ENCODE results near the gene CEP72. TPM values are rescaled to one million over a fixed set of nuclear protein-coding genes. Genes with fewer than 3 reads are reported as not detected.

The CEP72 gene
- total RNA-seq, 5 donors from 2014 or later (not counting 1 experiment from before 2014, with no cell fraction given): 13.9 to 25.8 (median 23.6) TPM

DNA sequence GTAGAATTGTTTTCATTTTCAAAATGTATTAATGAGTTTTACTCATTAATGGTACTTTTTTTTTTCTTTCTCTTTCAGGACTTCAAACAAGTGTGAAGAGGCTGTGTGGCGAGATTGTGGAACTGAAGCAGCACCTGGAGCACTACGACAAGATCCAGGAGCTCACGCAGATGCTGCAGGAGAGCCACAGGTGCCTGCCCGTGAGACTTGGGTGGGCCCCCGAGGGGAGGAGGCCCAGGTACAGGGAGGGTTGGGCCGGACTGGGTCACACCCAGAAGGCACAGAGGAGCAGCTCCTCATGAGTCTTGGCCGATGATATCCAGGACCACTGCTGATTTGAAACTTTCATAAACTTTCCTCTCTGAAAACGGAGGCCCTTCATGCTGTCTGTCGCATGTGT is 35.6 kb downstream of the CEP72 start:
- Histone ChIP-seq H3K27ac (ENCODE audit: low read length) (no peak overlapping the region), H3K9me3 (no peaks in the 10 kb centered on the region), H3K4me3 (ENCODE audit: control insufficient read depth in 1 of 2, extremely low read depth in 1 of 2, low read length in 1 of 2) (no peak overlapping the region), H3K4me1 (ENCODE audit: control insufficient read depth in 1 of 2, extremely low read depth in 1 of 2, insufficient read depth in 2 of 2, low read length in 2 of 2) (no peaks in the 10 kb centered on the region), H3K36me3 (ENCODE audit: control insufficient read depth in 2 of 2, extremely low read depth in 1 of 2, insufficient read depth in 1 of 2, low read length in 1 of 2) (peaks cover 9 to 11% of the 10 kb centered on the region in 2 donors), H3K27me3 (replicated peaks in 1 of 2; ENCODE audit: control insufficient read depth in 2 of 2, extremely low read depth in 1 of 2, insufficient read depth in 2 of 2, low read length in 1 of 2) (no peaks in the 10 kb centered on the region)
- 99% methylated on average over 8 of the region's 9 CpGs for WGBS (ENCODE audit: insufficient coverage)
- ChIA-PET CTCF (interaction anchor here in 1 of 2 donors (0.6 kb wide), 1 partner anchor 479 kb away, joined by 3 read pairs; no protein-coding TSS in a partner anchor), POLR2A (no interaction called here)
- H3K36me3 Mint-ChIP-seq: peaks cover 19% of the 10 kb centered on the region
- no peak for DNase-seq
- no peaks in the 10 kb centered on the region for H3K27me3 Mint-ChIP-seq
- no peak overlapping the region for H3K27ac Mint-ChIP-seq
- no peak overlapping the region for H3K4me3 Mint-ChIP-seq
- no peaks in the 10 kb centered on the region for H3K4me1 Mint-ChIP-seq
- H3K9me3 Mint-ChIP-seq: no peaks in the 10 kb centered on the region
- no peak for ATAC-seq (replicated peaks in 1 of 4)

DNA sequence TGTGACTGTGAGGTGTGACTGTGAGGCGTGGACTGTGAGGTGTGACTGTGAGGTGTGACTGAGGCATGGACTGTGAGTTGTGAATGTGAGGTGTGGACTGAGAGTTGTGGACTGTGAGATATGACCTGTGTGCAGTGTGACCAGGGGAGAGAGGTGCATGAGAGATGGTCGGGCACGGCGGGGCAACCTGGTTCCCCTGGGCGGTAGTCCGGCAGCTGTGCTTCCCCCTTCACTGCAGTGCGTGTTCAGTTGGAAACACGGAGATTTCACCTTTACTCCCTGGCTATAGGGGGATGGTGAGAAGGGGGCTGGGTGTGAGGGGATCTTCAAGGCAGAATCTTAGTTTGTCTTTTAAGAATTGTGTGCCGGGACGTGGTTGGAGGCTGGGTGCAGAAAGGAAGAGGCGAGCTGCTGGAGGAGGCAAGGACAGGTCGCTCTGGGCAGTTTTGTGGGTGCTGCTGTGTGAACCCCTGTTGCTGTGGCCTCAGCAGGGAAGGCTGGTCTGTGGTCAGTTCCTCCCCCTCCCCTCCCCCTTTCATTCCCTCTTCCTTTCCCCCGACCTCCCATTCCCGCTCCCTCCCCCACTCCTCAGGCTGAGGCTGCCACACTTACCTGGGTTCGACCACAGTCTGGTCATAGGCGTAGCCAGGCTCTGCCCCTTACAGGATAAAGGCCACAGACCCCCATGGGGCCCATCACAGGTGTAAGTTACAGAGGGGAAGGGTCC is 39.3 kb downstream of the CEP72 start:
- Histone ChIP-seq H3K4me1 (ENCODE audit: control insufficient read depth in 1 of 2, extremely low read depth in 1 of 2, insufficient read depth in 2 of 2, low read length in 2 of 2) (no peaks in the 10 kb centered on the region), H3K27me3 (replicated peaks in 1 of 2; ENCODE audit: control insufficient read depth in 2 of 2, extremely low read depth in 1 of 2, insufficient read depth in 2 of 2, low read length in 1 of 2) (no peaks in the 10 kb centered on the region), H3K36me3 (ENCODE audit: control insufficient read depth in 2 of 2, extremely low read depth in 1 of 2, insufficient read depth in 1 of 2, low read length in 1 of 2) (peaks cover 9 to 11% of the 10 kb centered on the region in 2 donors), H3K4me3 (ENCODE audit: control insufficient read depth in 1 of 2, extremely low read depth in 1 of 2, low read length in 1 of 2) (no peak overlapping the region), H3K9me3 (no peaks in the 10 kb centered on the region), H3K27ac (ENCODE audit: low read length) (peak overlapping the region; percentile 12)
- no peak overlapping the region for H3K4me3 Mint-ChIP-seq
- POLR2A ChIA-PET: no interaction called here
- 95% methylated on average over 9 of the region's 16 CpGs for WGBS (ENCODE audit: insufficient coverage)
- H3K9me3 Mint-ChIP-seq: no peaks in the 10 kb centered on the region
- H3K36me3 Mint-ChIP-seq: peaks cover 27% of the 10 kb centered on the region
- no peak for ATAC-seq (replicated peaks in 1 of 4)
- H3K4me1 Mint-ChIP-seq: no peaks in the 10 kb centered on the region
- no peaks in the 10 kb centered on the region for H3K27me3 Mint-ChIP-seq
- no peak overlapping the region for H3K27ac Mint-ChIP-seq
- no peak for DNase-seq
- CTCF ChIA-PET: no interaction called here

DNA sequence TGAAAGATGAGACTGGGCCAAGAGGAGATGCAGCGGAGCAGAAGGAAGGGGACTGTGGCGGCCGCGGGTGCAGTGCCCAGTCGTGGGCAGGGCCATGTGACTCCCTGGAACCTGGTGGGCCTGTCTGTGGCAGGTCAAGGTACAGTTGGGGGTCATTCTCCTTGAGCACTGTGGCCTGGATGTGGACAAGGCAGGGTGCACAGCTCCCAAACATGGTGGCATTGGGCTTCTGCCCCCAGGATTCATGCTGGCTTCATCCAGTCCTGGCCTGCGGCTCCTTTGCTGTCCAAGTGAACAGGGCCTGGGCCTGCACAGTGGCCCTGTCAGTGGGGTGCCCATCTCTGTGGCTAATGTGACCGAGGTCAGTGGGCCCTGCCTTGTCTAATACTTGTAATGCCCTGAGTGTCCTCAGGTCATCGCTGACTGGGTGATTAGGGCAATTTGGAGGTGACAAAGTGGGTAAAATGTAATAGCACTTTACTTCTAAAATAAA is 39.9 kb downstream of the CEP72 start:
- ChIA-PET CTCF (no interaction called here), POLR2A (no interaction called here)
- 100% methylated on average over 1 of the region's 8 CpGs for WGBS (ENCODE audit: insufficient coverage)
- no peaks in the 10 kb centered on the region for H3K9me3 ChIP-seq
- Mint-ChIP-seq H3K27ac (no peak overlapping the region), H3K9me3 (no peaks in the 10 kb centered on the region), H3K36me3 (peaks cover 33% of the 10 kb centered on the region), H3K4me3 (no peak overlapping the region), H3K4me1 (no peaks in the 10 kb centered on the region), H3K27me3 (no peaks in the 10 kb centered on the region)
- H3K36me3 ChIP-seq (ENCODE audit: control insufficient read depth in 2 of 2, extremely low read depth in 1 of 2, insufficient read depth in 1 of 2, low read length in 1 of 2): peaks cover 6 to 11% of the 10 kb centered on the region in 2 donors
- no peak overlapping the region for H3K4me3 ChIP-seq (ENCODE audit: control insufficient read depth in 1 of 2, extremely low read depth in 1 of 2, low read length in 1 of 2)
- H3K27me3 ChIP-seq (replicated peaks in 1 of 2; ENCODE audit: control insufficient read depth in 2 of 2, extremely low read depth in 1 of 2, insufficient read depth in 2 of 2, low read length in 1 of 2): no peaks in the 10 kb centered on the region
- ATAC-seq (replicated peaks in 1 of 4) (no peak), DNase-seq (no peak)
- no peaks in the 10 kb centered on the region for H3K4me1 ChIP-seq (ENCODE audit: control insufficient read depth in 1 of 2, extremely low read depth in 1 of 2, insufficient read depth in 2 of 2, low read length in 2 of 2)
- H3K27ac ChIP-seq (ENCODE audit: low read length): no peak overlapping the region

DNA sequence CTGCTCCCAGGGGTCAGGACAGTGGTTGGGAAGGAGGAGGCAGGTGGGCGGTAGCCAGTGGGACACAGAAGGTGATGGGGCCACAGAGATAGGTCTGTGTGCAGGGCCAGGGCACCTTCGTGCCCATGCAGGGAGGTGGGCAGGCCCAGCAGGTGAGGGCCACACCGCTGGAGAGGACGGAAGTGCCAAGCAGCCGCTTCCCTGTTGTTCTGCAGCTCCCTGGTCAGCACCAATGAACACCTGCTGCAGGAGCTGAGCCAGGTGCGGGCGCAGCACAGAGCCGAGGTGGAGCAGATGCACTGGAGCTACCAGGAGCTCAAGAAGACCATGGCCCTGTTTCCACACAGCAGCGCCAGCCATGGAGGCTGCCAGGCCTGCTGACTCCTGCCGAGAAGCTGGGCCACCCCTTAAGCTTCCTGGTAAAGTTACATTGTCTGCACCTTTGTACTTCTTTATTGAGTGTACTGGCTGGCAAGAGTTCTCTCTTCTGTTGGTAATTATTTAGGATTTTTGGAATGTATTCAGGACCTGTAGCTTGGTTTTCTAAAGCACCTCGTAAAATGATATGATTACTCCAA is 40.7 kb downstream of the CEP72 start:
- no peaks in the 10 kb centered on the region for H3K27me3 Mint-ChIP-seq
- POLR2A ChIA-PET: no interaction called here

DNA sequence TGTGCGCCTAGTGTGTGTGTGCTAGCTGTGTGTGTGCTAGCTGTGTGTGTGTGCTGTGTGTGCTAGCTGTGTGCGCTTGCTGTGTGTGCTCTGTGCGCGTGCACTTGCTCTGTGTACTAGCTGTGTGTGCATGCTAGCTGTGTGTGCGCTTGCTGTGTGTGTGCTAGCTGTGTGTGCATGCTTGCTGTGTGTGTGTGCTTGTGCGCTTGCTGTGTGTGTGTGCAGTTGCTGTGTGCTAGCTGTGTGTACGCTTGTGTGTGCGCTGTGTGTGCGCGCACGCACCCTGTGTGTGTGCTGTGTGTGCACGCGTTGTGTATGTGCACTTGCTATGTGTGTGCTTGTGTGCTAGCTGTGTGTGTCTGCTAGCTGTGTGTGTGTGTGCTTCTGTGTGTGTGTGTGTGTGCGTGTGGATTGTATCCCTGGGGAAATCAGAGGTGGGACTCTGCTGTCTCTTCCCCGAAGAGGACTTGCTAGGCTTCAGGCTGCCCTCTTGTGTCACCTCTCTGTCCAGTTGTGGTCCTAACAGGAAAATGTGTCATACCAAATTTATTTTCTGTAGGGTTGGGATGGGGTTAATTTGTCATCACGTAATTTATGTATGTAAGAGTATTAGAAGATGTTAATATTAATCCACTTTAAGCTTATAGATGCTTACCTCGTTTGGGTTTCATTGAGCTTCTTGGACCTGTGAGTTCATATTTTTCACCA is 42.1 kb downstream of the CEP72 start:
- no peaks in the 10 kb centered on the region for H3K9me3 ChIP-seq
- no peak for DNase-seq
- Mint-ChIP-seq H3K4me3 (no peak overlapping the region), H3K27ac (no peak overlapping the region), H3K27me3 (no peaks in the 10 kb centered on the region), H3K36me3 (peaks cover 49% of the 10 kb centered on the region), H3K4me1 (no peaks in the 10 kb centered on the region), H3K9me3 (no peaks in the 10 kb centered on the region)
- peaks cover 7 to 12% of the 10 kb centered on the region in 2 donors for H3K36me3 ChIP-seq (ENCODE audit: control insufficient read depth in 2 of 2, extremely low read depth in 1 of 2, insufficient read depth in 1 of 2, low read length in 1 of 2)
- H3K27ac ChIP-seq (ENCODE audit: low read length): no peak overlapping the region
- CTCF ChIA-PET: interaction anchor here in 1 of 2 donors (0.5 to 0.6 kb wide), 2 partner anchors 17 to 519 kb away, joined by 3 read pairs; no protein-coding TSS in a partner anchor
- H3K4me1 ChIP-seq (ENCODE audit: control insufficient read depth in 1 of 2, extremely low read depth in 1 of 2, insufficient read depth in 2 of 2, low read length in 2 of 2): no peaks in the 10 kb centered on the region
- no peaks in the 10 kb centered on the region for H3K27me3 ChIP-seq (replicated peaks in 1 of 2; ENCODE audit: control insufficient read depth in 2 of 2, extremely low read depth in 1 of 2, insufficient read depth in 2 of 2, low read length in 1 of 2)
- 95% methylated on average over 15 of the region's 17 CpGs for WGBS (ENCODE audit: insufficient coverage)
- H3K4me3 ChIP-seq (ENCODE audit: control insufficient read depth in 1 of 2, extremely low read depth in 1 of 2, low read length in 1 of 2): no peak overlapping the region
- ATAC-seq (replicated peaks in 1 of 4): no peak
- POLR2A ChIA-PET: no interaction called here

More for the DNA sequence above, 40.7 kb downstream of the CEP72 start:
- 96% methylated on average over 9 of the region's 11 CpGs for WGBS (ENCODE audit: insufficient coverage)
- no peaks in the 10 kb centered on the region for H3K9me3 Mint-ChIP-seq
- Histone ChIP-seq H3K9me3 (no peaks in the 10 kb centered on the region), H3K36me3 (ENCODE audit: control insufficient read depth in 2 of 2, extremely low read depth in 1 of 2, insufficient read depth in 1 of 2, low read length in 1 of 2) (peaks cover 8 to 10% of the 10 kb centered on the region in 2 donors), H3K27me3 (replicated peaks in 1 of 2; ENCODE audit: control insufficient read depth in 2 of 2, extremely low read depth in 1 of 2, insufficient read depth in 2 of 2, low read length in 1 of 2) (no peaks in the 10 kb centered on the region), H3K27ac (ENCODE audit: low read length) (no peak overlapping the region), H3K4me1 (ENCODE audit: control insufficient read depth in 1 of 2, extremely low read depth in 1 of 2, insufficient read depth in 2 of 2, low read length in 2 of 2) (no peaks in the 10 kb centered on the region), H3K4me3 (ENCODE audit: control insufficient read depth in 1 of 2, extremely low read depth in 1 of 2, low read length in 1 of 2) (no peak overlapping the region)
- H3K27ac Mint-ChIP-seq: no peak overlapping the region
- CTCF ChIA-PET: no interaction called here
- DNase-seq (no peak), ATAC-seq (replicated peaks in 1 of 4) (no peak)
- no peak overlapping the region for H3K4me3 Mint-ChIP-seq
- H3K36me3 Mint-ChIP-seq: peaks cover 41% of the 10 kb centered on the region
- no peaks in the 10 kb centered on the region for H3K4me1 Mint-ChIP-seq

DNA sequence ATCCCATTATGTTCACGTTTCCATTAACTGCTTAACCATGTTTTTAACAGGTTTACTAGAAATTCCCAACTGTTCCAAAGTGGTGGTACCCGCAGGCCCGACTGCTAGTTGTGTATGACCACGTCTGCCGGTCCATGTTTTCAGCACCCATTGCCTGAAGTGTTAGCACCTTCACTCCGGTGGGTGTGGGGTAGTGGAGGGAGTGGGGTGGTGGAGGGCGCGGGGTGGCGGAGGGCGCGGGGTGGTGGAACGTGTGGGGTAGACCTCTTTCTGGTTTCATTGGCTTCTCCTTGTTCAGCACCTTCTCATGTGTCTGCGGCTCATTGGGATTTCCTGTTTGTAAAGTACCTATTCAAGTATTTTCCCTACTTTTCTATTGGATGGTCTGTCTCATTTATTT is 43.3 kb downstream of the CEP72 start:
- peaks cover 58% of the 10 kb centered on the region for H3K36me3 Mint-ChIP-seq
- no peak for ATAC-seq (replicated peaks in 1 of 4)

More for the DNA sequence above, 43.3 kb downstream of the CEP72 start:
- CTCF ChIA-PET: no interaction called here
- H3K36me3 ChIP-seq (ENCODE audit: control insufficient read depth in 2 of 2, extremely low read depth in 1 of 2, insufficient read depth in 1 of 2, low read length in 1 of 2): peaks cover 10 to 20% of the 10 kb centered on the region in 2 donors
- H3K4me3 ChIP-seq (ENCODE audit: control insufficient read depth in 1 of 2, extremely low read depth in 1 of 2, low read length in 1 of 2): no peak overlapping the region
- H3K4me1 ChIP-seq (ENCODE audit: control insufficient read depth in 1 of 2, extremely low read depth in 1 of 2, insufficient read depth in 2 of 2, low read length in 2 of 2): no peaks in the 10 kb centered on the region
- Mint-ChIP-seq H3K4me1 (no peaks in the 10 kb centered on the region), H3K4me3 (no peak overlapping the region), H3K27me3 (no peaks in the 10 kb centered on the region), H3K27ac (no peak overlapping the region), H3K9me3 (no peaks in the 10 kb centered on the region)
- H3K27ac ChIP-seq (ENCODE audit: low read length): no peak overlapping the region
- POLR2A ChIA-PET: no interaction called here
- DNase-seq: no peak
- no peaks in the 10 kb centered on the region for H3K9me3 ChIP-seq
- WGBS (ENCODE audit: insufficient coverage): 86% methylated on average over 6 of the region's 13 CpGs
- no peaks in the 10 kb centered on the region for H3K27me3 ChIP-seq (replicated peaks in 1 of 2; ENCODE audit: control insufficient read depth in 2 of 2, extremely low read depth in 1 of 2, insufficient read depth in 2 of 2, low read length in 1 of 2)

All from T-cell (primary cell).